Stimulated activated naive CD8-positive, alpha-beta T cell treated with anti-CD3 and anti-CD28 coated beads, Interleukin-15, Interleukin-2, amounts not matched to agents 100 ng/mL and 50 ng/mL, for 24 hours (primary cell): ENCODE data around the gene UGCG.
A peak's percentile ranks its signal among the peaks of the same experiment; 100 is the strongest.

Experiments used
- H3K27ac Mint-ChIP-seq: one replicate; pipeline ENCODE4 v1.8.0; 2021; ENCODE audit warnings: mild to moderate bottlenecking, mixed read lengths
- H3K27me3 Mint-ChIP-seq: one replicate; pipeline ENCODE4 v1.8.0; 2021; ENCODE audit warnings: mixed read lengths
- H3K36me3 Mint-ChIP-seq: one replicate; pipeline ENCODE4 v1.8.0; 2021; ENCODE audit warnings: low read depth, mixed read lengths
- H3K4me1 Mint-ChIP-seq: one replicate; pipeline ENCODE4 v1.8.0; 2021; ENCODE audit warnings: low read depth, mixed read lengths
- H3K4me3 Mint-ChIP-seq: one replicate; pipeline ENCODE4 v1.8.0; 2021; ENCODE audit warnings: mild to moderate bottlenecking, mixed read lengths
- H3K9me3 Mint-ChIP-seq: one replicate; pipeline ENCODE4 v1.8.0; 2021; ENCODE audit warnings: mixed read lengths

Gene UGCG

GRCh38 chr9:111965566-111966019 lies 69.0 kb downstream of the UGCG start:
- no peaks in the 10 kb centered on the region for H3K36me3 Mint-ChIP-seq
- H3K27me3 Mint-ChIP-seq: peaks cover 4% of the 10 kb centered on the region
- no peak overlapping the region for H3K4me3 Mint-ChIP-seq
- H3K9me3 Mint-ChIP-seq: peaks cover 5% of the 10 kb centered on the region
- H3K27ac Mint-ChIP-seq: peak overlapping the region; percentile 36
- H3K4me1 Mint-ChIP-seq: peaks cover 15% of the 10 kb centered on the region

DNA sequence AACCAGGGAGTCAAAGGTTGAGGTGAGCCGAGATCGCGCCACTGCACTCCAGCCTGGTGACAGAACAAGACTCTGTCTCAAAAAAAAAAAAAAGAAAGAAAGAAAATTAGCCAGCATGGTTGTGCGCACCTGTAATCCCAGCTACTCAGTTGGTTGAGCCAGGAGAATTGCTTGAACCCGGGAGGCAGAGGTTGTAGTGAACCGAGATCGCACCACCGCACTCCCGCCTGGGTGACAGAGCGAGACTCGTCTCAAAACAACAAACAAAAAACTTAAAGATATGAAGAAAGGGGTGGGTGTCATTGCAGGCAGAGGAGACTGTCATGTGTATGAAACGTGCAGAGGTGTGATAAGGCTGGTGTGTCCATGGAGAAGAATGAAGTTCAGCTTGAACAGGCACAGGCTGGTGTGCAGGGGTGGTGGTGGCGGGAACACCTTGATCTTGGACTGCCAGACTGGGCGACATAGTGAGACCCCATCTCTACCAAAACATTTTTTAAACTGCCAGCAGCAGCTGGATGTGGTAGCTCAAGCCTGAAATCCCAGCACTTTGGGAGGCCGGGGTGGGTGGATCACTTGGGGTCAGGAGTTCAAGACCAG lies 69.6 kb downstream of the UGCG start:
- no peak overlapping the region for H3K4me3 Mint-ChIP-seq
- H3K27ac Mint-ChIP-seq: no peak overlapping the region
- peaks cover 15% of the 10 kb centered on the region for H3K4me1 Mint-ChIP-seq

DNA sequence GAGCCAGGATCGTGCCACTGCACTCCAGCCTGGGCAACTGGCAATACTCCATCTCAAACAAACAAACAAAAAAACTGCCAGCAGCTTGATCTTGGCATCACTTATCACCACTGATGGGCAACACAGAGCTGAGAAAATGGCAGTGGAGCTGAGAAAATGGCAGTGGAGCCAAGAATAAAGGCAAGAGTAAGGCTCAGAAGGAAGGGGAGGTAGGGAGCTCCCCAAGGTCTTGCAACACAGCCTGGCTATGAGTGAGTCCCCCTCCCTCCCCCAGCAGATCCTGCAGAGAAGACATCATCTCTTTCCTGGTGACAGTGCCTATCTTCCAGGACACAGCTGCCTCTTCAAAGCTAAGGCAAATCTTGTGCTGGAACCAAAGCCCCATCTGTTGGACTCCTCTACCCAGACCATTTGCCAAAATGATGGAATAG lies 70.3 kb downstream of the UGCG start:
- peaks cover 4% of the 10 kb centered on the region for H3K27me3 Mint-ChIP-seq
- H3K4me1 Mint-ChIP-seq: peaks cover 15% of the 10 kb centered on the region

More for the DNA sequence above, 69.6 kb downstream of the UGCG start:
- H3K27me3 Mint-ChIP-seq: peaks cover 4% of the 10 kb centered on the region
- H3K9me3 Mint-ChIP-seq: peaks cover 5% of the 10 kb centered on the region
- no peaks in the 10 kb centered on the region for H3K36me3 Mint-ChIP-seq

GRCh38 chr9:111967621-111968020 lies 71.0 kb downstream of the UGCG start:
- no peak overlapping the region for H3K27ac Mint-ChIP-seq
- H3K9me3 Mint-ChIP-seq: peaks cover 4% of the 10 kb centered on the region
- H3K4me3 Mint-ChIP-seq: no peak overlapping the region
- peaks cover 15% of the 10 kb centered on the region for H3K4me1 Mint-ChIP-seq
- no peaks in the 10 kb centered on the region for H3K36me3 Mint-ChIP-seq
- H3K27me3 Mint-ChIP-seq: peaks cover 4% of the 10 kb centered on the region

More for the DNA sequence above, 70.3 kb downstream of the UGCG start:
- no peak overlapping the region for H3K4me3 Mint-ChIP-seq
- H3K9me3 Mint-ChIP-seq: peaks cover 5% of the 10 kb centered on the region
- no peaks in the 10 kb centered on the region for H3K36me3 Mint-ChIP-seq
- no peak overlapping the region for H3K27ac Mint-ChIP-seq

DNA sequence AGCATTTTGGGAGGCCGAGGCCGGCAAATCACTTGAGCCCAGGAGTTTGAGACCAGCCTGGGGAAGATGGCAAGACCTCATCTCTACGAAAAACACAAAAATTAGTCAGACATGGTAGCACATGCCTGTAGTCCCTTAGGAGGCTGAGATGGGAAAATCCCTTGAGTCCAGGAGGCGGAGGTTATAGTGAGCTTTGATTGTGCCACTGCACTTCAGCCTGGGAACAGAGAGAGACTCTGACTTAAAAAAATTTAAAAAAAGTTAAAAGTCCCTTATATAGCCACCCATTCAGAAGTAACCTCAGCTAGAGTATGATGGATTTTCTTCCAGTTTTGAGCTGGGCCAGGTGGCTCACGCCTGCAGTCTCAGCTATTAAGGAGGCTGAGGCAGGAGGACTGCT lies 72.4 kb downstream of the UGCG start:
- Mint-ChIP-seq H3K27ac (no peak overlapping the region), H3K4me3 (no peak overlapping the region), H3K4me1 (peaks cover 15% of the 10 kb centered on the region), H3K36me3 (no peaks in the 10 kb centered on the region), H3K9me3 (no peaks in the 10 kb centered on the region), H3K27me3 (no peaks in the 10 kb centered on the region)

- H3K27me3 Mint-ChIP-seq: no peaks in the 10 kb centered on the region
- no peaks in the 10 kb centered on the region for H3K36me3 Mint-ChIP-seq
- H3K9me3 Mint-ChIP-seq: no peaks in the 10 kb centered on the region
- peaks cover 15% of the 10 kb centered on the region for H3K4me1 Mint-ChIP-seq
- no peak overlapping the region for H3K4me3 Mint-ChIP-seq
- H3K27ac Mint-ChIP-seq: no peak overlapping the region
Measured at GRCh38 chr9:111969622-111970021, 73.0 kb downstream of the UGCG start.

GRCh38 chr9:111970827-111971226 lies 74.2 kb downstream of the UGCG start:
- H3K4me1 Mint-ChIP-seq: peaks cover 8% of the 10 kb centered on the region
- no peak overlapping the region for H3K27ac Mint-ChIP-seq
- H3K9me3 Mint-ChIP-seq: no peaks in the 10 kb centered on the region

DNA sequence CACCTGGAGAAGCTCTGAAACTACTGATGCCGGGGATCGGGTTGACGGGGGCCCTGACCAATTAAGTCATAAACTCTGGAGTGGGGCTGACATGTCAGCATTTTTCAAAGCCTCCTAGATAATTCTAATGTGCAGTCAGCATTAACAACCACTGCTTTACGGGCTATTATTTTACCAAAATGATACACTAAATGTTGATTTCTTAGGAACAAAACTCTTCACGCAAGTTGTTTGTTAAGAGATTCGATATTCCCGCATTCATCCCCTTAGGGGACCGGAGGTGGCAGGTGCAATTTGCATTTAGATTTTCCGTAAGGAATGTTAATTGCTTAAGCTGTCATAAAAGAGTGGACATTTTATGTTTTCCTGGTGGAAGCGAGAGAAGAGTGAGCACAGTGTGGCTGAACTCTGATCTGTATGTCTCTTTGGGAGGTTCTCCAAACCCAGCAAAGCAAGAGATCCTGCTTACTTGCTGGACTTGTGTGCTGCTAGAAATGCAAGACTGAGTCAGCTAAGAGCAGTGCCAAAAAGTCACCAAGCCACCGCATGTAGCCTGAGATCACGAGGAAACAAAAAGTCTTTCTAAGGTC lies 77.6 kb downstream of the UGCG start:
- H3K36me3 Mint-ChIP-seq: no peaks in the 10 kb centered on the region
- H3K4me1 Mint-ChIP-seq: peaks cover 9% of the 10 kb centered on the region
- H3K9me3 Mint-ChIP-seq: no peaks in the 10 kb centered on the region
- no peaks in the 10 kb centered on the region for H3K27me3 Mint-ChIP-seq
- no peak overlapping the region for H3K4me3 Mint-ChIP-seq
- no peak overlapping the region for H3K27ac Mint-ChIP-seq

More at GRCh38 chr9:111970827-111971226, 74.2 kb downstream of the UGCG start:
- Mint-ChIP-seq H3K36me3 (no peaks in the 10 kb centered on the region), H3K4me3 (no peak overlapping the region), H3K27me3 (no peaks in the 10 kb centered on the region)

- H3K9me3 Mint-ChIP-seq: no peaks in the 10 kb centered on the region
- no peak overlapping the region for H3K27ac Mint-ChIP-seq
- H3K4me1 Mint-ChIP-seq: peaks cover 9% of the 10 kb centered on the region
Measured at GRCh38 chr9:111975709-111976108, 79.1 kb downstream of the UGCG start.

GRCh38 chr9:111978616-111979015 lies 82.0 kb downstream of the UGCG start:
- H3K4me1 Mint-ChIP-seq: peaks cover 20% of the 10 kb centered on the region
- H3K27me3 Mint-ChIP-seq: no peaks in the 10 kb centered on the region
- H3K9me3 Mint-ChIP-seq: no peaks in the 10 kb centered on the region
- no peak overlapping the region for H3K4me3 Mint-ChIP-seq
- H3K36me3 Mint-ChIP-seq: no peaks in the 10 kb centered on the region
- no peak overlapping the region for H3K27ac Mint-ChIP-seq

More at GRCh38 chr9:111975709-111976108, 79.1 kb downstream of the UGCG start:
- H3K27me3 Mint-ChIP-seq: no peaks in the 10 kb centered on the region
- no peak overlapping the region for H3K4me3 Mint-ChIP-seq
- no peaks in the 10 kb centered on the region for H3K36me3 Mint-ChIP-seq

DNA sequence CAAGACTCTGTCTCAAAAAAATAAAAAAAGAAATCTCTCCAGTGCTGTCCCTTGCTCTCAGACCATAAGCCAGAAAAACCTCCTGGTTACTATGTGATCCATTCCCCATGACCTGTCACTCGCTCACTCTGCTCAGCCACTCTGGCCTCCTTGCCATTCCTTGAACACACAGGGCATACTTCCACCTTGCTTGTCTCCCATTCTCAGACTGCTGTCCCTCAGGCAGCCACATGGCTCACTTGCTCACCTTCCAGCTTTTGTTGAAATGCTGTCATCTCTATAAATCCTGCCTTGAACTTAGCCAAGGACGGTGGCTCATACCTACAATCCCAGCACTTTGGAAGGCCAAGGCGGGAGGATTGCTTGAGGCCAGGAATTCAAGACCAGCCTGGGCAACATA lies 82.9 kb downstream of the UGCG start:
- H3K27me3 Mint-ChIP-seq: no peaks in the 10 kb centered on the region
- H3K4me1 Mint-ChIP-seq: peaks cover 30% of the 10 kb centered on the region
- no peaks in the 10 kb centered on the region for H3K36me3 Mint-ChIP-seq
- no peak overlapping the region for H3K4me3 Mint-ChIP-seq
- no peak overlapping the region for H3K27ac Mint-ChIP-seq
- no peaks in the 10 kb centered on the region for H3K9me3 Mint-ChIP-seq

DNA sequence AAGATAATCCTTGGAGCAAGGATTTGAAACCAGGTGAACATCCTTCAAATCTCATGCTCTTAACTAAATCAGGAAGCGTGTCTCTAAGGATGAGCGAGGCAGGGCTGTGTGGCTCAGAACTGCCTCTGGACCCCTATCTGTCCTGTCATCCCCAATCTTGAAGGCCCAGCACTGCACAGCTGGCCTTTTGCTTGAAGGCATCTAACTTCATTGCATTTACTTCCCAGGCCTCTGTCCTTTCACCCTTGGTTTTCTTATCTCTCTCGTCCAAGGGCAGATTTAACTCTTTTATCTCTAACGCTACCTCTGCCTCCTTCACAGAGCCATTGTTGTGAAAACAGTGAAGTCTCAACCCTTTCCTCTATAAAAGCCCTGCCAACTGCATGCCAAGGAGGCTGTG lies 83.8 kb downstream of the UGCG start:
- H3K27me3 Mint-ChIP-seq: no peaks in the 10 kb centered on the region
- peaks cover 37% of the 10 kb centered on the region for H3K4me1 Mint-ChIP-seq
- H3K9me3 Mint-ChIP-seq: no peaks in the 10 kb centered on the region
- H3K4me3 Mint-ChIP-seq: no peak overlapping the region
- no peaks in the 10 kb centered on the region for H3K36me3 Mint-ChIP-seq
- no peak overlapping the region for H3K27ac Mint-ChIP-seq

DNA sequence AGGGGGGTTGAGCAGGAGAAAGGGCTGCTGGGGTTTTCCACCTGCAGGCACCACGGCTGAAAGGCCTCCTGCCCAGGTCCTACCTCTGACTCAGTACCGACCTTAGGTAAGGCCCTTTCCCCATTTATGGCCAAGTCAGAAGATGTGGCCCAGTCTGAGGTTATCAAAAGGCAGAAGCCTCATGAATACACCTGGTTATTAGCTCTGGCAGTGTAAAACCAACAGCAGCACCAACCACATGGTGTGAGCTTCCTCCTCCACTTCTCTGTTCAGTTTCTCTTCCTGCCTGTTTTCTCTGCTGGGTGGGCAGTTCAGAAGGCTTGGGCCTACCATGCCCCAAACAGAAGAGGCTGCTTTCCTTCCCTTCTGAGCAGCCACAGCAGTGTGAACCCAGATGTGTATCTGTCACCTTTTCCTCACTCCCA lies 86.9 kb downstream of the UGCG start:
- peak overlapping the region; percentile 90 for H3K27ac Mint-ChIP-seq
- no peaks in the 10 kb centered on the region for H3K27me3 Mint-ChIP-seq
- peaks cover 55% of the 10 kb centered on the region for H3K4me1 Mint-ChIP-seq
- no peaks in the 10 kb centered on the region for H3K36me3 Mint-ChIP-seq
- H3K4me3 Mint-ChIP-seq: no peak overlapping the region
- no peaks in the 10 kb centered on the region for H3K9me3 Mint-ChIP-seq

- Mint-ChIP-seq H3K4me3 (no peak overlapping the region), H3K27me3 (no peaks in the 10 kb centered on the region), H3K9me3 (no peaks in the 10 kb centered on the region), H3K4me1 (peaks cover 55% of the 10 kb centered on the region), H3K27ac (peak overlapping the region; percentile 90), H3K36me3 (no peaks in the 10 kb centered on the region)
Measured at GRCh38 chr9:111984086-111984802, 87.6 kb downstream of the UGCG start.
